ENCODE measurements around the gene ACKR2. TPM values are rescaled to one million over a fixed set of nuclear protein-coding genes. Genes with fewer than 3 reads are reported as not detected.

ACKR2 gene
- total RNA-seq, 6 experiments from 2014 or later, result 0.09 to 0.10 (median 0.10) TPM; not detected in 3

DNA sequence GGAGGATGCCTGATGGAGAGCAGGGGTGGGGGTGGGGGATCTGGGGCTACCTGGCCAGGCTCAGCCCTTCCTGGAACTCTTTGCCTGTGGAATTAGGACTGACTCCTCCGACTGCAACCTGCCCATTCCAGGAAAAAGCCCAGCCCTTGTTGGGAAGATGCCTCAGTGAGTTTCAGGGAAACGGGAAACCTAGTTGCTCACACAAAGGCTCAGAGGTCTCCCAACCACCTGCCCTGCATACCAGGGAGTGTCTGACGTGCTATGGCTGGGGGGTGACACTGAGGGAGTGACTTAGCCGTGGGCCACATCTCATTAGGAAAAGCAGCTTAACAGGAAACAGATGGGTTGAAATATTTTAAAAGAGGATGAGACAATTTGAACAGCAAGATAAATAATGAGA is 38.5 kb downstream of the ACKR2 start:
- no peaks in the 10 kb centered on the region for H3K9me3 Mint-ChIP-seq
- TF ChIP-seq, protein P1, sequence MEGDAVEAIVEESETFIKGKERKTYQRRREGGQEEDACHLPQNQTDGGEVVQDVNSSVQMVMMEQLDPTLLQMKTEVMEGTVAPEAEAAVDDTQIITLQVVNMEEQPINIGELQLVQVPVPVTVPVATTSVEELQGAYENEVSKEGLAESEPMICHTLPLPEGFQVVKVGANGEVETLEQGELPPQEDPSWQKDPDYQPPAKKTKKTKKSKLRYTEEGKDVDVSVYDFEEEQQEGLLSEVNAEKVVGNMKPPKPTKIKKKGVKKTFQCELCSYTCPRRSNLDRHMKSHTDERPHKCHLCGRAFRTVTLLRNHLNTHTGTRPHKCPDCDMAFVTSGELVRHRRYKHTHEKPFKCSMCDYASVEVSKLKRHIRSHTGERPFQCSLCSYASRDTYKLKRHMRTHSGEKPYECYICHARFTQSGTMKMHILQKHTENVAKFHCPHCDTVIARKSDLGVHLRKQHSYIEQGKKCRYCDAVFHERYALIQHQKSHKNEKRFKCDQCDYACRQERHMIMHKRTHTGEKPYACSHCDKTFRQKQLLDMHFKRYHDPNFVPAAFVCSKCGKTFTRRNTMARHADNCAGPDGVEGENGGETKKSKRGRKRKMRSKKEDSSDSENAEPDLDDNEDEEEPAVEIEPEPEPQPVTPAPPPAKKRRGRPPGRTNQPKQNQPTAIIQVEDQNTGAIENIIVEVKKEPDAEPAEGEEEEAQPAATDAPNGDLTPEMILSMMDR (IDR thresholded peaks at IDR 0.05), result no peak
- H3K4me1 Mint-ChIP-seq (ENCODE audit: low read depth), result peaks cover 8% of the 10 kb centered on the region; the same call in 1 of the 2 replicates
- DNase-seq, result no peak
- H3K36me3 Mint-ChIP-seq (ENCODE audit: low read depth), result no peaks in the 10 kb centered on the region
- peaks cover 13% of the 10 kb centered on the region for H3K27me3 Mint-ChIP-seq (ENCODE audit: insufficient read depth)
- no peak overlapping the region for H3K4me3 Mint-ChIP-seq
- H3K27ac Mint-ChIP-seq, result no peak overlapping the region

GRCh38 chr3:42849017-42849416 is 39.8 kb downstream of the ACKR2 start:
- no peak overlapping the region for H3K27ac Mint-ChIP-seq
- H3K9me3 Mint-ChIP-seq, result no peaks in the 10 kb centered on the region
- H3K4me1 Mint-ChIP-seq (ENCODE audit: low read depth), result peaks cover 8% of the 10 kb centered on the region; the same call in 1 of the 2 replicates
- DNase-seq, result no peak
- TF ChIP-seq, protein P1 (IDR thresholded peaks at IDR 0.05), result no peak
- no peaks in the 10 kb centered on the region for H3K36me3 Mint-ChIP-seq (ENCODE audit: low read depth)
- H3K4me3 Mint-ChIP-seq, result no peak overlapping the region
- peaks cover 12% of the 10 kb centered on the region for H3K27me3 Mint-ChIP-seq (ENCODE audit: insufficient read depth)

- no peaks in the 10 kb centered on the region for H3K36me3 Mint-ChIP-seq (ENCODE audit: low read depth)
- no peak overlapping the region for H3K4me3 Mint-ChIP-seq
- peaks cover 12% of the 10 kb centered on the region for H3K27me3 Mint-ChIP-seq (ENCODE audit: insufficient read depth)
- no peak for DNase-seq
- no peak overlapping the region for H3K27ac Mint-ChIP-seq
- H3K9me3 Mint-ChIP-seq, result no peaks in the 10 kb centered on the region
- H3K4me1 Mint-ChIP-seq (ENCODE audit: low read depth), result peaks cover 8% of the 10 kb centered on the region; the same call in 1 of the 2 replicates
- TF ChIP-seq, protein P1 (IDR thresholded peaks at IDR 0.05), result no peak
Measured at GRCh38 chr3:42850263-42850662, 41.0 kb downstream of the ACKR2 start.

- no peak overlapping the region for H3K4me3 Mint-ChIP-seq
- no peak for DNase-seq
- no peak overlapping the region for H3K27ac Mint-ChIP-seq
- peaks cover 8% of the 10 kb centered on the region; the same call in 1 of the 2 replicates for H3K4me1 Mint-ChIP-seq (ENCODE audit: low read depth)
- no peaks in the 10 kb centered on the region for H3K9me3 Mint-ChIP-seq
- no peaks in the 10 kb centered on the region for H3K36me3 Mint-ChIP-seq (ENCODE audit: low read depth)
- TF ChIP-seq, protein P1 (IDR thresholded peaks at IDR 0.05), result no peak
- H3K27me3 Mint-ChIP-seq (ENCODE audit: insufficient read depth), result peaks cover 16% of the 10 kb centered on the region
Measured at GRCh38 chr3:42851228-42851834, 42.1 kb downstream of the ACKR2 start.

GRCh38 chr3:42852441-42852840 is 43.2 kb downstream of the ACKR2 start:
- no peaks in the 10 kb centered on the region for H3K36me3 Mint-ChIP-seq (ENCODE audit: low read depth)
- no peak for DNase-seq
- no peaks in the 10 kb centered on the region for H3K4me1 Mint-ChIP-seq (ENCODE audit: low read depth)
- TF ChIP-seq, protein P1 (IDR thresholded peaks at IDR 0.05), result no peak
- no peak overlapping the region for H3K4me3 Mint-ChIP-seq
- no peak overlapping the region for H3K27ac Mint-ChIP-seq
- no peaks in the 10 kb centered on the region for H3K9me3 Mint-ChIP-seq
- peaks cover 20% of the 10 kb centered on the region for H3K27me3 Mint-ChIP-seq (ENCODE audit: insufficient read depth)
